ENCODE data around the gene PRDM10.
A peak's percentile ranks its signal among the peaks of the same experiment; 100 is the strongest.

The PRDM10 gene

GRCh38 chr11:130006929-130007328 lies 4.3 kb upstream of the PRDM10 start:
- TF ChIP-seq CTCF (IDR thresholded peaks at IDR 0.05; ENCODE audit: low read depth, low read length, missing control alignments): no peak
- Histone ChIP-seq H3K27me3 (replicated peaks) (no peaks in the 10 kb centered on the region), H3K36me3 (replicated peaks) (no peaks in the 10 kb centered on the region), H3K4me3 (ENCODE audit: low read depth, low read length) (no peak overlapping the region), H3K27ac (no peak overlapping the region)
- in situ Hi-C loops (cut with HindIII; ENCODE audit: low pct_ligation_motif_present, low sequenced_read_pairs): no loop called here
- DNase-seq: no peak

DNA sequence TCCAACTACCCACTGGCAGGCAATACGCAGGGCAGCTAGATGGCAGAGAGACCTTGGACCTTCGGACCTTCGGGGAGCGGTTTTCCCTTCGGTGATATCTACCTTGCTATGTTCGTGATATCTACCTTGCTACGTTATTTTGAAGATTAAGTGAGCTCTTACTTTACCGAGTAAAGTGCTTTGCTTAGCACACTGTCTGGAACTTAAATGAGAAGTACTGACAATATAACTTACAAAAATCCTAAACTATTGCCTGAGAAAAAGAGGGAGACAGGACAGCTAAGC lies 1.0 kb upstream of the PRDM10 start:
- Histone ChIP-seq H3K4me3 (ENCODE audit: low read depth, low read length) (peak overlapping the region; percentile 78), H3K27me3 (replicated peaks) (no peaks in the 10 kb centered on the region), H3K36me3 (replicated peaks) (no peaks in the 10 kb centered on the region), H3K27ac (peak overlapping the region; percentile 99)
- no peak for TF ChIP-seq CTCF (IDR thresholded peaks at IDR 0.05; ENCODE audit: low read depth, low read length, missing control alignments)
- DNase-seq: no peak
- in situ Hi-C loops (cut with HindIII; ENCODE audit: low pct_ligation_motif_present, low sequenced_read_pairs): no loop called here

DNA sequence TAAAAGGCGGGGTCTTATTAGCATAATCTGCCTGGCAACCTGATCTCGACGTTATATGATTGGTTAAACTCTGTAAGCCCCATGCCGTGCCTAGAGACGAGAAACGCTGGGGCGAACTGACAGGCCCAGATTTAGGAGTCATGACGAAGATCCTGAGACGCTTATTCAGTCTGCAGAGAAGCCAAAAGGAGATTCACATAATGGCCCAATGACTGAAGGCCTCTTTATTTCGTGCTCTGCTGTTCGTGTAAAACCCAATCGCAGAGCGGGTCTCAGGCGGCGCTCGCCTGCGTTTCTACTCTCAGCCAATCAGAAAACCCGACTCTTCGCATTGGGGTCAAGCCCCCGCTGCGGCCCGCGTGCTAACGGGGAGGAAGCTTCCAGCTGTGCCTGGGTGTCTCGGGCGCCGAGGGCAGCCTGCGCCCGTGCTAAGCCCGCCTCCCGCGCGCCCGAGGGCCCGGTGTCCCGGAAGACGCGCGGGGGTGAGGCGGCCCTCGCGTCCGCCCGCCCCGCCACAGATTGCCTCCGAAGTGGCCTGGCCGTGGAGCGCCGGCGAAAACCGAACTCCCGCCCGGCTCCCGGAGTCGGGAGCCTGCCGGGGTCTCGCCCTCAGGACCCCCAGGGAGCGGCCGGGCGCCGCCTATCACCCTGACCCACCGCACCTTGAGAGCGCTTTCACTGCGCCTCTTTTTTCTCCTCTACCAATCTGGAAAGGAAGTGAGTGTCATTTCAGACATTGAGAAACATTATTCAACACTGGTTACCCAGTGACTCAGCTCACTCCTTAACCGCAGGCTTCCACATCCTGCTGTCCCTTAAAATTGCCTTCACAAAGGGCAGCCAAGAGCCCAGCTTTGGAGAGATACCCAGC lies 446 bp upstream of the PRDM10 start:
- H3K27me3 ChIP-seq (replicated peaks): no peaks in the 10 kb centered on the region
- peak overlapping the region; percentile 99 for H3K27ac ChIP-seq
- peak; percentile 95 for DNase-seq
- H3K36me3 ChIP-seq (replicated peaks): no peaks in the 10 kb centered on the region
- in situ Hi-C loops (cut with HindIII; ENCODE audit: low pct_ligation_motif_present, low sequenced_read_pairs): no loop called here
- no peak for TF ChIP-seq CTCF (IDR thresholded peaks at IDR 0.05; ENCODE audit: low read depth, low read length, missing control alignments)
- H3K4me3 ChIP-seq (ENCODE audit: low read depth, low read length): peak overlapping the region; percentile 78

GRCh38 chr11:130001461-130002351 lies 929 bp downstream of the PRDM10 start:
- no peaks in the 10 kb centered on the region for H3K27me3 ChIP-seq (replicated peaks)
- in situ Hi-C loops (cut with HindIII; ENCODE audit: low pct_ligation_motif_present, low sequenced_read_pairs): no loop called here
- peak overlapping the region; percentile 99 for H3K27ac ChIP-seq
- DNase-seq: peak; percentile 12
- peak overlapping the region; percentile 78 for H3K4me3 ChIP-seq (ENCODE audit: low read depth, low read length)
- no peak for TF ChIP-seq CTCF (IDR thresholded peaks at IDR 0.05; ENCODE audit: low read depth, low read length, missing control alignments)
- no peaks in the 10 kb centered on the region for H3K36me3 ChIP-seq (replicated peaks)

GRCh38 chr11:130000552-130001176 lies 2.0 kb downstream of the PRDM10 start:
- Histone ChIP-seq H3K27me3 (replicated peaks) (no peaks in the 10 kb centered on the region), H3K36me3 (replicated peaks) (no peaks in the 10 kb centered on the region), H3K27ac (no peak overlapping the region), H3K4me3 (ENCODE audit: low read depth, low read length) (peak overlapping the region; percentile 78)
- TF ChIP-seq CTCF (IDR thresholded peaks at IDR 0.05; ENCODE audit: low read depth, low read length, missing control alignments): no peak
- no peak for DNase-seq
- in situ Hi-C loops (cut with HindIII; ENCODE audit: low pct_ligation_motif_present, low sequenced_read_pairs): no loop called here

Measured in brain microvascular endothelial cell (primary cell).